A673 (cell line): ENCODE results near the gene POM121L12. TPM values are rescaled to one million over a fixed set of nuclear protein-coding genes. Genes with fewer than 3 reads are reported as not detected.

Source experiments
- Bru-seq: library from RNA; stranded (reverse); fragments of 400-500 nt; gene quantifications from one replicate; lab custom pipeline; 2021; lab: Mats Ljungman, UMichigan
- BruChase-seq, 2 experiments: library from RNA; stranded (reverse); fragments of 400-500 nt; gene quantifications; one replicate each; lab custom pipeline; 2021; lab: Mats Ljungman, UMichigan
- BruUV-seq: library from RNA; stranded (reverse); fragments of 400-500 nt; replicated peaks from 2 replicates; lab custom pipeline; 2021; lab: Mats Ljungman, UMichigan
- CTCF ChIA-PET: fragments of 300-600 bp; sonication (Branson Sonifier 250); formaldehyde crosslinking; loops from one replicate; lab custom pipeline; 2022; ENCODE audit warnings: antibody characterized with exemption; lab: Charles Lee
- POLR2A ChIA-PET: fragments of 300-600 bp; sonication (Branson Sonifier 250); formaldehyde crosslinking; loops from one replicate; lab custom pipeline; 2022; ENCODE audit warnings: antibody characterized with exemption; ENCODE audit not compliant: low non-redundant PET; lab: Charles Lee
- DNase-seq: peaks from one replicate; pipeline ENCODE4 v3.0.0-alpha.2; 2015; ENCODE audit warnings: low spot score
- H3K27ac ChIP-seq: fragments of 200-600 bp; sonication (generic); 2 replicates; pipeline ENCODE4 v1.5.1; 2016; ENCODE audit warnings: mixed run types, low read depth, mild to moderate bottlenecking, mixed read lengths, antibody characterized with exemption, low read length; ENCODE audit not compliant: poor library complexity, severe bottlenecking
- H3K27me3 ChIP-seq: fragments of 200-600 bp; sonication (generic); replicated peaks from 2 replicates; pipeline ENCODE4 v1.6.1; 2017; ENCODE audit warnings: mixed run types, low read depth, mild to moderate bottlenecking, mixed read lengths, antibody characterized with exemption, low read length; ENCODE audit not compliant: insufficient read depth, poor library complexity
- H3K36me3 ChIP-seq: fragments of 200-600 bp; sonication (generic); 2 replicates; pipeline ENCODE4 v1.6.1; 2016; ENCODE audit warnings: mixed run types, mild to moderate bottlenecking, mixed read lengths, antibody characterized with exemption, low read length; ENCODE audit not compliant: insufficient read depth, poor library complexity, severe bottlenecking
- H3K4me1 ChIP-seq: fragments of 200-600 bp; sonication (generic); 2 replicates; pipeline ENCODE4 v1.6.1; 2017; ENCODE audit warnings: mixed run types, mild to moderate bottlenecking, mixed read lengths, antibody characterized with exemption, low read length; ENCODE audit not compliant: insufficient read depth, poor library complexity, severe bottlenecking
- H3K4me3 ChIP-seq: fragments of 200-600 bp; sonication (generic); 2 replicates; pipeline ENCODE4 v1.5.1; 2016; ENCODE audit warnings: low read depth, mixed run types, mild to moderate bottlenecking, mixed read lengths, low read length; ENCODE audit not compliant: poor library complexity, severe bottlenecking
- H3K9me3 ChIP-seq: fragments of 200-600 bp; sonication (generic); 2 replicates; pipeline ENCODE4 v1.6.1; 2016; ENCODE audit warnings: mixed run types, low read depth, mild to moderate bottlenecking, mixed read lengths, antibody characterized with exemption, low read length; ENCODE audit not compliant: poor library complexity, severe bottlenecking
- EZH2 ChIP-seq: fragments of 200-600 bp; sonication (generic); IDR thresholded peaks from 2 replicates; pipeline ENCODE4 v1.6.1; 2017; ENCODE audit warnings: borderline replicate concordance, low read depth, mild to moderate bottlenecking, mixed read lengths, antibody characterized with exemption, low read length; ENCODE audit not compliant: poor library complexity, severe bottlenecking
- intact Hi-C: fragments of 100-400 bp; cut with micrococcal nuclease; formaldehyde crosslinking; loops from one replicate; pipeline ENCODE4 v1.10.0; 2022; ENCODE audit not compliant: unreplicated experiment
- long read RNA-seq: library from polyadenylated mRNA; stranded (forward); transcript quantifications from one replicate; pipeline ENCODE4 v2.0.0, GENCODE V29; 2022
- total RNA-seq: library from RNA; stranded (reverse); gene quantifications from 2 replicates; pipeline ENCODE4 v1.2.3, GENCODE V29; 2021
- TF ChIP-seq, protein P1 (sequence below): fragments of 300-800, 200-600 bp; sonication (generic); conservative IDR thresholded peaks from 2 replicates; pipeline ENCODE4 v1.5.1; 2017; ENCODE audit warnings: low read depth, mild to moderate bottlenecking, antibody characterized with exemption, low read length, moderate library complexity, mixed read lengths

POM121L12 gene
- total RNA-seq (not detected in 2 replicates), Bru-seq, nascent RNA (not detected), BruChase-seq, experiment 1, labeled RNA remaining after a 2-hour chase (not detected), BruChase-seq, experiment 2, labeled RNA remaining after a 6-hour chase (not detected)
- long read RNA-seq = 0 reads

DNA sequence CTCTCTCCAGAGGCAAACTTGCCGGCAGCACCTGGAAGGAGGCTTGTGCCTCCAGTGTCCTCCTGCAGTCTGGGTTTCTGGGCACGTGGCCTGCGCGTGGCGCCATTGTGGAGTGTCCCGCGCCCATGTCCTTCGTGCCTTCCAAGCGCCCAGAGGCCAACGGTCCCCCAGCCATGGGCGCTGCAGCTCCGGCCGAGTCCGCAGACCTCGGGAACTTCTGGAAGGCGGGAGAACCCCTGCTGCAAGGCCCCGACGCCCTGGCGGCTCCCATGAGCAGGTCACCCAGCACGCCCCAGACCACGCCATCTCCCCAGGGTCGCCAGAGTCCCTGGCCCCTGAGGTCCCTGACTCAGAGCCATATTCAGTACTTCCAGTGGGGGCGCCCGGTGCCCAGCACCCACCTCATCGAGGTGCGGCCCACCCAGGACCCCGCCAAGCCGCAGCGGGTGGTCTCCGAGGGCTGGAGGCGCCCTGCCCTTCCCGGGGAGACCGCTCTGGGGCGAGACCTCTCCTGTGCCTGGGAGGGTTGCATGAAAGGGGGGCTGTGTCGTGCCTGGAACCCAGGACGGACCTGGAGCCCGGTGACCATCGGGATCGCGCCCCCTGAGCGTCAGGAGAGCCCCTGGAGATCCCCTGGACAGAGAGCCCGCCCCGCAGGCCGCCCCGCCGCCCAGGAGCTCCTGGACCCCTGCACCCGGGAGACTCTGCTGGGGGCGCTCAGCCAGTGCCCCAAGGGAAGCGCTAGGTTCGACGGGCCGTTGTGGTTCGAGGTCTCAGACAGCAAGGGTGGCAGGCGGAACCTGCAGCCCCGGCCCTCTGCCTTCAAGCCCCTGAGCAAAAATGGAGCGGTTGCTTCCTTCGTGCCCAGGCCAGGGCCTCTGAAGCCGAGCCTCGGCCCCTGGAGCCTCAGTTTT, at the start of gene POM121L12:
TSS of gene POM121L12 (plus strand) at position 135 of the 914 bp plus-strand sequence. CDS start at position 174, 39 bp downstream.
- TF ChIP-seq EZH2 = no peak
- TF ChIP-seq, protein P1, sequence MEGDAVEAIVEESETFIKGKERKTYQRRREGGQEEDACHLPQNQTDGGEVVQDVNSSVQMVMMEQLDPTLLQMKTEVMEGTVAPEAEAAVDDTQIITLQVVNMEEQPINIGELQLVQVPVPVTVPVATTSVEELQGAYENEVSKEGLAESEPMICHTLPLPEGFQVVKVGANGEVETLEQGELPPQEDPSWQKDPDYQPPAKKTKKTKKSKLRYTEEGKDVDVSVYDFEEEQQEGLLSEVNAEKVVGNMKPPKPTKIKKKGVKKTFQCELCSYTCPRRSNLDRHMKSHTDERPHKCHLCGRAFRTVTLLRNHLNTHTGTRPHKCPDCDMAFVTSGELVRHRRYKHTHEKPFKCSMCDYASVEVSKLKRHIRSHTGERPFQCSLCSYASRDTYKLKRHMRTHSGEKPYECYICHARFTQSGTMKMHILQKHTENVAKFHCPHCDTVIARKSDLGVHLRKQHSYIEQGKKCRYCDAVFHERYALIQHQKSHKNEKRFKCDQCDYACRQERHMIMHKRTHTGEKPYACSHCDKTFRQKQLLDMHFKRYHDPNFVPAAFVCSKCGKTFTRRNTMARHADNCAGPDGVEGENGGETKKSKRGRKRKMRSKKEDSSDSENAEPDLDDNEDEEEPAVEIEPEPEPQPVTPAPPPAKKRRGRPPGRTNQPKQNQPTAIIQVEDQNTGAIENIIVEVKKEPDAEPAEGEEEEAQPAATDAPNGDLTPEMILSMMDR = no peak
- CTCF ChIA-PET = no interaction called here
- Histone ChIP-seq H3K4me1 (no peaks in the 10 kb centered on the region), H3K36me3 (no peaks in the 10 kb centered on the region), H3K27ac (no peak within 1 kb of the TSS), H3K9me3 (peaks cover 37% of the 10 kb centered on the region), H3K4me3 (no peak within 1 kb of the TSS), H3K27me3 (no peaks in the 10 kb centered on the region)
- intact Hi-C loops = no loop called here
- no TSS peak for BruUV-seq
- no peak for DNase-seq
- POLR2A ChIA-PET = no interaction called here

DNA sequence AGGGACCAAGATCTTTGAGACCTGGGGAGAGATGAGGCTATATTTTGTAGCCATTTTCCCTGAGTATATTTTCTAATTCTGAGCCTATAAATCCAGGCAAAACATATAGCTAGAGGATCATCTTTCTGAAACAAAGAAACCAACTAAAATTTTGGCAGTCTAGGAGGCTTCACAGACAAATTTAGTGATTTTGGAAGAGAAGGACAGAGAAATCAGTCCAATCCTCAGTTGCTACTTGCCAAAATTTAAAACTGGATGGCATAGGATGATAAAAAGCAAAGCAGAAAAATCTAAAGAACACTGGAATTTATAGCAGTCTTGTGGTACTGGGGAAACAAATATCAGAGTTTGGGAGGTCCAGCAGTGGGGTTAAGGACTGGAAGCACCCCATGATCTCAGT, 43.4 kb upstream of the POM121L12 start:
- peaks cover 55% of the 10 kb centered on the region for H3K9me3 ChIP-seq
- no peaks in the 10 kb centered on the region for H3K27me3 ChIP-seq
- CTCF ChIA-PET = no interaction called here
- intact Hi-C loops = no loop called here
- DNase-seq = no peak
- POLR2A ChIA-PET = interaction anchor here (0.6 kb wide), 1 partner anchor 1617 kb away, joined by 3 read pairs; no protein-coding TSS in a partner anchor
- H3K27ac ChIP-seq = no peak overlapping the region
- TF ChIP-seq, protein P1 = no peak
- no peak for TF ChIP-seq EZH2
- no peaks in the 10 kb centered on the region for H3K36me3 ChIP-seq
- no peaks in the 10 kb centered on the region for H3K4me1 ChIP-seq
- no TSS peak for BruUV-seq
- H3K4me3 ChIP-seq = no peak overlapping the region

DNA sequence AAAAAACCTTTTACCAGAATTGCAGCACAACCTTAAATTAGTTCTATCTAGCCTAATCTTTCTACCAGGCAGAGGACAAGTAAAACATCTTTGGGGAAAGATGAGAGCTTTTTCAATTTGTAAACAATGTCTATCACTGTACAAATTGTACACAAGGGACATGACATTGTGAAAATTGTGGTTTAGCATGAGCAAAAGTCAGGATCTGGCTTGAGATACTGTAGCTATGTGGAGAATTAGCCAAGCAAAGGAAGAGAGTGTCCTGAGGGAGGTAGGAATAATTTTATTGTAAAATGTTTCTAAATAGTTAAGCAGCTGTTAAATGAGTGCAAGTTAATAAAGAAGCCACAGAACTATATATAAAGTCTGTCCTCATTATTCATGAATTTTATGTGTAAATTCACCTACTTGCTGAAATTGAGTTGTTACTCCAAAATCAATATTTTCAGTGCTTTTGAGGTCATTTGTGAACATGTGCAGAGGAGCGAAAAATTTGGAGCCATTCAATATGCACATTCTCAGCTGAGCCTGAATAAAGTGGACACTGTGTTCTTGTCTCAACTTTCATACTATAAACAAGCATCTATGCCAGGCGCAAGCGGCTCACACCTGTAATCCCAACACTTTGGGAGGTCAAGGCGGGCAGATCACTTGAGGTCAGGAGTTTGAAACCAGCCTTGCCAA, 42.8 kb upstream of the POM121L12 start:
- intact Hi-C loops = no loop called here
- TF ChIP-seq EZH2 = no peak
- TF ChIP-seq, protein P1 = no peak
- CTCF ChIA-PET = no interaction called here

More for the DNA sequence above, 42.8 kb upstream of the POM121L12 start:
- POLR2A ChIA-PET = interaction anchor here (0.6 kb wide), 1 partner anchor 1617 kb away, joined by 3 read pairs; no protein-coding TSS in a partner anchor
- Histone ChIP-seq H3K9me3 (peaks cover 49% of the 10 kb centered on the region), H3K36me3 (no peaks in the 10 kb centered on the region), H3K27ac (no peak overlapping the region), H3K4me1 (no peaks in the 10 kb centered on the region), H3K4me3 (no peak overlapping the region), H3K27me3 (no peaks in the 10 kb centered on the region)
- DNase-seq = no peak
- BruUV-seq = no TSS peak
